Left forelimb (tissue), 1 donor: ENCODE data around the gene HTT.

Experiments used
- DNase-seq: peaks from one replicate; pipeline ENCODE4 v3.0.0-alpha.2; 2018; ENCODE audit warnings: low spot score

HTT gene

GRCh38 chr4:3263053-3263875, 188.8 kb downstream of the HTT start:
- peak; percentile 42 for DNase-seq

GRCh38 chr4:3263876-3264193, 189.4 kb downstream of the HTT start:
- DNase-seq = no peak

- no peak for DNase-seq
Observed at GRCh38 chr4:3266076-3266475, 191.6 kb downstream of the HTT start.

- peak; percentile 52 for DNase-seq
Observed at GRCh38 chr4:3267576-3268394, 193.3 kb downstream of the HTT start.

GRCh38 chr4:3268395-3269104, 194.1 kb downstream of the HTT start:
- DNase-seq = peak; percentile 36

- peak; percentile 50 for DNase-seq
Observed at GRCh38 chr4:3269105-3269927, 194.8 kb downstream of the HTT start.

GRCh38 chr4:3269991-3270611, 195.6 kb downstream of the HTT start:
- peak; percentile 63 for DNase-seq

- DNase-seq = no peak
Observed at GRCh38 chr4:3271131-3271530, 196.7 kb downstream of the HTT start.

- no peak for DNase-seq
Observed at GRCh38 chr4:3276986-3277385, 202.5 kb downstream of the HTT start.

- DNase-seq = no peak
Observed at GRCh38 chr4:3280466-3280865, 206.0 kb downstream of the HTT start.

GRCh38 chr4:3283483-3283882, 209.0 kb downstream of the HTT start:
- no peak for DNase-seq

- no peak for DNase-seq
Observed at GRCh38 chr4:3283916-3284315, 209.4 kb downstream of the HTT start.

GRCh38 chr4:3284734-3285557, 210.5 kb downstream of the HTT start:
- no peak for DNase-seq

- peak; percentile 65 for DNase-seq
Observed at GRCh38 chr4:3285558-3286334, 211.3 kb downstream of the HTT start.

GRCh38 chr4:3286335-3287175, 212.1 kb downstream of the HTT start:
- no peak for DNase-seq

GRCh38 chr4:3287271-3287971, 212.9 kb downstream of the HTT start:
- peak; percentile 59 for DNase-seq

- DNase-seq = peak; percentile 59
Observed at GRCh38 chr4:3287972-3288570, 213.6 kb downstream of the HTT start.
